Endothelial cell of umbilical vein (primary cell): ENCODE results near the gene TMEM200B. TPM values are rescaled to one million over a fixed set of nuclear protein-coding genes. Genes with fewer than 3 reads are reported as not detected.

Experiments
- BruUV-seq: library from RNA; stranded (reverse); fragments of 400-500 nt; replicated peaks from 2 replicates; lab custom pipeline; 2021; lab: Mats Ljungman, UMichigan
- CTCF ChIA-PET: fragments of 300-600, 350-600 bp; sonication (Branson Sonifier 250); formaldehyde crosslinking; loops from one replicate; lab custom pipeline; 2021; ENCODE audit warnings: antibody characterized with exemption, inconsistent platforms; lab: Charles Lee
- POLR2A ChIA-PET: fragments of 300-600, 350-600 bp; sonication (Branson Sonifier 250); formaldehyde crosslinking; loops from one replicate; lab custom pipeline; 2021; ENCODE audit warnings: antibody characterized with exemption, inconsistent platforms; lab: Charles Lee
- DNase-seq: peaks from one replicate; pipeline ENCODE4 v3.0.0-alpha.2; 2011; ENCODE audit warnings: low read depth, low spot score
- FAIRE-seq: peaks from 2 replicates; lab custom pipeline; 2011; peaks lifted over from hg19 to GRCh38; lab: Jason Lieb, UNC
- H2AFZ ChIP-seq: 2 replicates; pipeline ENCODE4 v1.6.0; 2012; ENCODE audit warnings: low read depth, low read length, control low read depth, inconsistent platforms
- H3K27ac ChIP-seq: 2 replicates; pipeline ENCODE4 v1.5.1; 2011; ENCODE audit warnings: low read depth, mild to moderate bottlenecking, control low read depth, low read length, moderate library complexity; ENCODE audit not compliant: insufficient read depth
- H3K27me3 ChIP-seq, 2 experiments: 2 replicates each; pipeline versions ENCODE4 v1.6.0 to v1.6.1; 2011; ENCODE audit warnings: low read length in 2 of 2, mixed read lengths in 1 of 2; ENCODE audit not compliant: control insufficient read depth in 2 of 2, insufficient read depth in 2 of 2
- H3K36me3 ChIP-seq, 2 experiments: 2 replicates in 1 of 2; 3 replicates in 1 of 2; pipeline ENCODE4 v1.5.1; 2011; ENCODE audit warnings: low read length in 2 of 2, mild to moderate bottlenecking in 1 of 2, moderate library complexity in 1 of 2; ENCODE audit not compliant: control insufficient read depth in 2 of 2, insufficient read depth in 2 of 2; ENCODE audit errors: extremely low read depth in 1 of 2
- H3K4me1 ChIP-seq: 3 replicates; pipeline ENCODE4 v1.5.1; 2011; ENCODE audit warnings: mild to moderate bottlenecking, low read length; ENCODE audit not compliant: control insufficient read depth, insufficient read depth; ENCODE audit errors: extremely low read depth
- H3K4me2 ChIP-seq: 2 replicates; pipeline ENCODE4 v1.6.1; 2011; ENCODE audit warnings: low read length, control low read depth, mixed read lengths; ENCODE audit not compliant: insufficient read depth
- H3K4me3 ChIP-seq, 3 experiments: fragments of 200-600 bp in 1 of 3; sonication (generic), shearing (Covaris generic) in 1 of 3; replicated peaks in 1 of 3; 2 replicates each; pipeline ENCODE4 v1.5.1; 2011 to 2016; ENCODE audit warnings: control low read depth in 3 of 3, low read length in 3 of 3, mild to moderate bottlenecking in 2 of 3, inconsistent platforms in 1 of 3, low read depth in 1 of 3, moderate library complexity in 1 of 3; ENCODE audit not compliant: insufficient read depth in 1 of 3
- H3K79me2 ChIP-seq: 2 replicates; pipeline ENCODE4 v1.6.0; 2012; ENCODE audit warnings: low read length, inconsistent platforms; ENCODE audit not compliant: control insufficient read depth, insufficient read depth
- H3K9ac ChIP-seq: replicated peaks from 2 replicates; pipeline ENCODE3; 2011; ENCODE audit warnings: low read length, control low read depth; ENCODE audit not compliant: insufficient read depth; ENCODE audit errors: extremely low read depth
- H3K9me1 ChIP-seq: replicated peaks from 3 replicates; pipeline ENCODE4 v1.6.0; 2011; ENCODE audit warnings: mild to moderate bottlenecking, low read length; ENCODE audit not compliant: control insufficient read depth, insufficient read depth; ENCODE audit errors: extremely low read depth
- H3K9me3 ChIP-seq: replicated peaks from 2 replicates; pipeline ENCODE4 v1.5.1; 2012; ENCODE audit warnings: low read length, inconsistent platforms; ENCODE audit not compliant: control insufficient read depth, insufficient read depth
- H4K20me1 ChIP-seq: replicated peaks from 2 replicates; pipeline ENCODE3; 2011; ENCODE audit warnings: mild to moderate bottlenecking, low read length; ENCODE audit not compliant: control insufficient read depth, insufficient read depth; ENCODE audit errors: extremely low read depth
- EZH2 ChIP-seq: IDR thresholded peaks from 2 replicates; pipeline ENCODE4 v1.6.1; 2012; ENCODE audit warnings: borderline replicate concordance, low read depth, mild to moderate bottlenecking, moderate library complexity, low read length, inconsistent platforms; ENCODE audit not compliant: severe bottlenecking
- FOS ChIP-seq: IDR thresholded peaks from 2 replicates; pipeline ENCODE4 v1.6.1; 2011; ENCODE audit warnings: mild to moderate bottlenecking, low read length, moderate library complexity, borderline replicate concordance; ENCODE audit not compliant: insufficient read depth
- GATA2 ChIP-seq: IDR thresholded peaks from 2 replicates; pipeline ENCODE4 v1.7.0; 2011; ENCODE audit warnings: low read depth, mild to moderate bottlenecking, moderate library complexity, mixed read lengths, low read length; ENCODE audit not compliant: insufficient read length, insufficient read depth
- JUN ChIP-seq: IDR thresholded peaks from 2 replicates; pipeline ENCODE4 v1.6.1; 2011; ENCODE audit warnings: borderline replicate concordance, low read depth; ENCODE audit not compliant: insufficient read length, insufficient read depth
- MAX ChIP-seq: IDR thresholded peaks from 2 replicates; pipeline ENCODE4 v1.6.1; 2011; ENCODE audit not compliant: insufficient read depth, insufficient read length
- MYC ChIP-seq: IDR thresholded peaks from one replicate; pipeline ENCODE4 v1.6.1; 2011; ENCODE audit warnings: mild to moderate bottlenecking, low read depth, low read length
- POLR2A ChIP-seq: IDR thresholded peaks from 2 replicates; pipeline ENCODE4 v1.6.1; 2012; ENCODE audit warnings: low read depth, mild to moderate bottlenecking, control low read depth, low read length
- POLR2AphosphoS5 ChIP-seq: IDR thresholded peaks from 2 replicates; pipeline ENCODE4 v1.6.1; 2012; ENCODE audit warnings: low read depth, mild to moderate bottlenecking, control low read depth, low read length, moderate library complexity; ENCODE audit not compliant: insufficient read depth
- dilution Hi-C: fragments of 300-500 bp; cut with MboI; formaldehyde crosslinking; loops from one replicate; pipeline ENCODE4 v1.15.0; 2019; ENCODE audit warnings: low sequenced_read_pairs; ENCODE audit not compliant: extremely low pct_ligation_motif_present
- intact Hi-C: fragments of 100-400 bp; cut with micrococcal nuclease; formaldehyde crosslinking; loops from one replicate; pipeline ENCODE4 v1.10.0; 2022
- polyA plus RNA-seq, 4 experiments: library from polyadenylated mRNA; depleted of rRNA in 3 of 4; stranded (reverse) in 3 of 4; unstranded in 1 of 4; fragments of >200 nt; gene quantifications; 2 replicates each; pipeline versions ENCODE4 v1.2.1 to v1.2.3, GENCODE V29; 2011 to 2012; ENCODE audit warnings: missing spikeins in 1 of 4
- total RNA-seq: library from RNA; stranded (reverse); gene quantifications from 2 replicates; pipeline ENCODE4 v1.2.3, GENCODE V29; 2021
- TF ChIP-seq, protein P1 (sequence below), 2 donors: IDR thresholded peaks; 1 replicate in 1 of 2; 2 replicates in 1 of 2; pipeline ENCODE4 v1.5.1; 2011; ENCODE audit warnings: low read length in 2 of 2, mild to moderate bottlenecking in 2 of 2, moderate library complexity in 2 of 2, control low read depth in 1 of 2, inconsistent platforms in 1 of 2, low read depth in 1 of 2; ENCODE audit not compliant: insufficient read depth in 1 of 2; ENCODE audit errors: extremely low read depth in 1 of 2

Gene TMEM200B
- total and polyA plus RNA-seq, 2 donors (not counting 3 experiments of a cell fraction or from before 2014, with no cell fraction given): 0.72 to 1.6 TPM

- Histone ChIP-seq H3K9me3 (no peaks in the 10 kb centered on the region), H3K4me2 (peak overlapping the region; percentile 66), H3K27me3 (peaks cover 0 to 14% of the 10 kb centered on the region in 2 experiments), H3K79me2 (no peaks in the 10 kb centered on the region), H3K9ac (peak overlapping the region; percentile 80), H3K27ac (peak overlapping the region; percentile 46), H4K20me1 (no peaks in the 10 kb centered on the region), H3K9me1 (no peaks in the 10 kb centered on the region), H3K4me1 (peaks cover 23% of the 10 kb centered on the region), H3K36me3 (no peaks in the 10 kb centered on the region), H3K4me3 (peak overlapping the region; percentile 33 to 52 (median 42)), H2AFZ (peak overlapping the region; percentile 96)
- POLR2A ChIA-PET: interaction anchor here (1.3 to 2.0 kb wide), 2 partner anchors 9 to 57 kb away, joined by 3 to 9 read pairs; partner anchors contain the start of gene SRSF4
- BruUV-seq: no TSS peak
- CTCF ChIA-PET: interaction anchor here (0.6 to 2.2 kb wide), 9 partner anchors 9 to 858 kb away, joined by 3 to 11 read pairs (median 3); partner anchors contain the start of gene SRSF4
- FAIRE-seq: peak; percentile 40
- dilution Hi-C loops: no loop called here
- TF ChIP-seq EZH2: no peak
- no peak for TF ChIP-seq FOS
- TF ChIP-seq GATA2: no peak
- no peak for TF ChIP-seq JUN
- TF ChIP-seq MAX: no peak
- peak; percentile 23 for TF ChIP-seq POLR2AphosphoS5
- TF ChIP-seq, protein P1, sequence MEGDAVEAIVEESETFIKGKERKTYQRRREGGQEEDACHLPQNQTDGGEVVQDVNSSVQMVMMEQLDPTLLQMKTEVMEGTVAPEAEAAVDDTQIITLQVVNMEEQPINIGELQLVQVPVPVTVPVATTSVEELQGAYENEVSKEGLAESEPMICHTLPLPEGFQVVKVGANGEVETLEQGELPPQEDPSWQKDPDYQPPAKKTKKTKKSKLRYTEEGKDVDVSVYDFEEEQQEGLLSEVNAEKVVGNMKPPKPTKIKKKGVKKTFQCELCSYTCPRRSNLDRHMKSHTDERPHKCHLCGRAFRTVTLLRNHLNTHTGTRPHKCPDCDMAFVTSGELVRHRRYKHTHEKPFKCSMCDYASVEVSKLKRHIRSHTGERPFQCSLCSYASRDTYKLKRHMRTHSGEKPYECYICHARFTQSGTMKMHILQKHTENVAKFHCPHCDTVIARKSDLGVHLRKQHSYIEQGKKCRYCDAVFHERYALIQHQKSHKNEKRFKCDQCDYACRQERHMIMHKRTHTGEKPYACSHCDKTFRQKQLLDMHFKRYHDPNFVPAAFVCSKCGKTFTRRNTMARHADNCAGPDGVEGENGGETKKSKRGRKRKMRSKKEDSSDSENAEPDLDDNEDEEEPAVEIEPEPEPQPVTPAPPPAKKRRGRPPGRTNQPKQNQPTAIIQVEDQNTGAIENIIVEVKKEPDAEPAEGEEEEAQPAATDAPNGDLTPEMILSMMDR (IDR thresholded peaks at IDR 0.05; ENCODE audit: extremely low read depth in 1 of 2, insufficient read depth in 1 of 2, low read depth in 1 of 2, low read length in 2 of 2): peak; percentile 55 to 72
- TF ChIP-seq POLR2A: peak; percentile 26
- TF ChIP-seq MYC: no peak
- DNase-seq: peak; percentile 72
- intact Hi-C loops: loop anchor here (1.0 to 5.0 kb wide), 4 partner anchors 58 to 239 kb away; partner anchors contain the start of gene SRSF4
Observed at GRCh38 chr1:29124366-29125236, 898 bp upstream of the TMEM200B start.
